GM12878 (cell line): ENCODE data around the gene MAGI1. TPM values are rescaled to one million over a fixed set of nuclear protein-coding genes. Genes with fewer than 3 reads are reported as not detected.

Source experiments
- ATAC-seq: fragments of 200-7000 bp; cut with Tn5 transposase; 3 replicates; pipeline ENCODE4 v1.9.1; 2020; ENCODE audit warnings: mild to moderate bottlenecking, moderate library complexity
- BruUV-seq: library from RNA; stranded (reverse); fragments of 400-500 nt; replicated peaks from 2 replicates; lab custom pipeline; 2021; lab: Mats Ljungman, UMichigan
- CTCF ChIA-PET: fragments of 300-600 bp; sonication (Branson Sonifier 250); formaldehyde crosslinking; extraction: SDS; loops from one replicate; lab custom pipeline; 2021; ENCODE audit warnings: inconsistent platforms; lab: Yijun Ruan, JAX
- POLR2A ChIA-PET: fragments of 350-600 bp; formaldehyde crosslinking; extraction: SDS; loops from one replicate; lab custom pipeline; 2021; ENCODE audit warnings: inconsistent platforms; lab: Charles Lee
- RAD21 ChIA-PET: fragments of 300-600 bp; sonication (Branson Sonifier 250); formaldehyde crosslinking; loops from one replicate; lab custom pipeline; 2023; ENCODE audit warnings: antibody characterized with exemption; ENCODE audit not compliant: unreplicated experiment; lab: Charles Lee
- SMC1A ChIA-PET: fragments of 300-600 bp; sonication (Branson Sonifier 250); formaldehyde crosslinking; loops from one replicate; lab custom pipeline; 2023; ENCODE audit not compliant: unreplicated experiment, uncharacterized antibody; lab: Charles Lee
- DNase-seq: peaks from one replicate; pipeline ENCODE4 v3.0.0-alpha.2; 2011; ENCODE audit warnings: low read depth, low spot score
- FAIRE-seq: peaks from 3 replicates; lab custom pipeline; 2011; peaks lifted over from hg19 to GRCh38; lab: Jason Lieb, UNC
- H2AFZ ChIP-seq: 2 replicates; pipeline ENCODE4 v1.6.0; 2011; ENCODE audit warnings: low read depth, low read length, control low read depth; ENCODE audit not compliant: control insufficient read depth
- H3K27ac ChIP-seq: 2 replicates; pipeline ENCODE4 v1.5.1; 2011; ENCODE audit warnings: control low read depth; ENCODE audit not compliant: control insufficient read depth, insufficient read depth
- H3K27me3 ChIP-seq, 2 experiments: replicated peaks in 1 of 2; 2 replicates each; pipeline versions ENCODE4 v1.6.0 to v1.6.1; 2011; ENCODE audit warnings: low read length in 1 of 2; ENCODE audit not compliant: control insufficient read depth in 2 of 2, insufficient read depth in 2 of 2
- H3K36me3 ChIP-seq, 2 experiments: 2 replicates each; pipeline ENCODE4 v1.5.1; 2011; ENCODE audit warnings: low read length in 1 of 2; ENCODE audit not compliant: control insufficient read depth in 2 of 2, insufficient read depth in 2 of 2
- H3K4me1 ChIP-seq: 2 replicates; pipeline ENCODE4 v1.6.1; 2011; ENCODE audit warnings: mild to moderate bottlenecking, low read length, moderate library complexity, mixed read lengths; ENCODE audit not compliant: control insufficient read depth, insufficient read depth
- H3K4me2 ChIP-seq: 2 replicates; pipeline ENCODE4 v1.6.0; 2011; ENCODE audit warnings: control low read depth; ENCODE audit not compliant: control insufficient read depth, insufficient read depth
- H3K4me3 ChIP-seq: fragments of 200-600 bp; sonication (generic); 2 replicates; pipeline ENCODE4 v1.5.1; 2016
- H3K79me2 ChIP-seq: 2 replicates; pipeline ENCODE4 v1.6.0; 2011; ENCODE audit warnings: low read length; ENCODE audit not compliant: control insufficient read depth, insufficient read depth
- H3K9ac ChIP-seq: 2 replicates; pipeline ENCODE4 v1.8.0; 2011; ENCODE audit warnings: low read length, control low read depth, mixed read lengths; ENCODE audit not compliant: control insufficient read depth, insufficient read depth
- H3K9me3 ChIP-seq: replicated peaks from 3 replicates; pipeline ENCODE4 v1.5.1; 2011; ENCODE audit warnings: mild to moderate bottlenecking, low read length; ENCODE audit not compliant: control insufficient read depth, insufficient read depth
- H4K20me1 ChIP-seq: 2 replicates; pipeline ENCODE4 v1.6.0; 2011; ENCODE audit not compliant: control insufficient read depth, insufficient read depth
- CBX3 ChIP-seq: fragments of 200-600 bp; sonication (generic); IDR thresholded peaks from 2 replicates; pipeline ENCODE4 v1.6.1; 2016; ENCODE audit warnings: low read depth, borderline replicate concordance
- HCFC1 ChIP-seq: fragments of 150-350 bp; IDR thresholded peaks from 2 replicates; pipeline ENCODE4 v1.6.1; 2014; ENCODE audit warnings: low read length
- IKZF2 ChIP-seq, 2 experiments: fragments of 450-650 bp; IDR thresholded peaks; 2 replicates each; pipeline ENCODE4 v1.6.1; 2017; ENCODE audit warnings: mild to moderate bottlenecking in 2 of 2, moderate library complexity in 2 of 2
- MXI1 ChIP-seq: fragments of 150-350 bp; IDR thresholded peaks from 2 replicates; pipeline ENCODE4 v1.6.1; 2011; ENCODE audit warnings: low read depth, mild to moderate bottlenecking, inconsistent platforms, low read length, improper control_type of control experiment
- ZNF384 ChIP-seq: IDR thresholded peaks from 2 replicates; pipeline ENCODE4 v1.6.1; 2012; ENCODE audit warnings: low read depth, mild to moderate bottlenecking, low read length, improper control_type of control experiment, borderline replicate concordance
- ZNF622 ChIP-seq: fragments of 450-650 bp; IDR thresholded peaks from 2 replicates; pipeline ENCODE4 v1.6.1; 2017; ENCODE audit warnings: mild to moderate bottlenecking, inconsistent platforms
- WGBS: methylation state at CpG from one replicate; pipeline ENCODE4 v1.1.6; 2016; ENCODE audit warnings: low lambda C conversion rate; ENCODE audit not compliant: insufficient replicate concordance, insufficient coverage; ENCODE audit errors: missing lambda C conversion rate; 5-methylcytosine and 5-hydroxymethylcytosine counted together
- in situ Hi-C: fragments of 300-500 bp; cut with MboI; formaldehyde crosslinking; loops from 9 replicates; pipeline ENCODE4 v1.14.3; 2018; ENCODE audit warnings: mixed read lengths
- intact Hi-C: fragments of 100-400 bp; cut with micrococcal nuclease; formaldehyde crosslinking; loops from one replicate; pipeline ENCODE4 v1.14.2; 2022; ENCODE audit not compliant: unreplicated experiment
- polyA plus RNA-seq, 11 experiments: library from polyadenylated mRNA; depleted of rRNA in 4 of 11; unstranded in 6 of 11; stranded (reverse) in 5 of 11; fragments of >200 nt; fragmentation: Nextera tagmentation in 4 of 11; fragmentation: Illumina TruSeq in 1 of 11; extraction: Ambion mirVana in 4 of 11; extraction: Trizol in 1 of 11; gene quantifications; 1 replicate in 1 of 11; 2 replicates in 10 of 11; pipeline versions ENCODE4 v1.2.1 to v1.2.3, GENCODE V29; 2011 to 2016; ENCODE audit warnings: inconsistent platforms in 2 of 11, missing spikeins in 2 of 11, low read depth in 1 of 11
- total RNA-seq, 4 experiments: library from RNA; depleted of rRNA in 3 of 4; stranded (reverse); fragments of >200 nt in 3 of 4; fragmentation: Illumina TruSeq in 1 of 4; extraction: Trizol in 1 of 4; gene quantifications; 2 replicates each; pipeline versions ENCODE4 v1.2.1 to v1.2.3, GENCODE V29; 2013 to 2021
- TF ChIP-seq, protein P1 (sequence below): fragments of 450-650 bp; IDR thresholded peaks from 2 replicates; pipeline ENCODE4 v1.6.1; 2016; ENCODE audit warnings: mild to moderate bottlenecking
- TF ChIP-seq, protein P2 (sequence below): fragments of 450-650 bp; IDR thresholded peaks from 2 replicates; pipeline ENCODE4 v1.6.1; 2017; ENCODE audit warnings: mild to moderate bottlenecking, moderate library complexity
- TF ChIP-seq, protein P3 (sequence below): fragments of 450-650 bp; formaldehyde crosslinking; IDR thresholded peaks from 2 replicates; pipeline ENCODE4 v1.4.0; 2020; ENCODE audit warnings: mild to moderate bottlenecking, moderate library complexity

MAGI1 gene
- total and polyA plus RNA-seq, 10 of the 15 experiments (the other 5 are each of a cell fraction or from before 2014, with no cell fraction given), result 0.02 to 3.3 (median 0.29) TPM; not detected in 1

- 32% methylated on average over 6 of the region's 6 CpGs for WGBS
- POLR2A ChIA-PET, result no interaction called here
- no peaks in the 10 kb centered on the region for H3K79me2 ChIP-seq
- SMC1A ChIA-PET, result no interaction called here
- RAD21 ChIA-PET, result no interaction called here
- TF ChIP-seq CBX3 (no peak), HCFC1 (no peak), MXI1 (no peak), ZNF384 (no peak), ZNF622 (no peak), IKZF2 (IDR thresholded peaks at IDR 0.05) (no peak)
- TF ChIP-seq, protein P1, sequence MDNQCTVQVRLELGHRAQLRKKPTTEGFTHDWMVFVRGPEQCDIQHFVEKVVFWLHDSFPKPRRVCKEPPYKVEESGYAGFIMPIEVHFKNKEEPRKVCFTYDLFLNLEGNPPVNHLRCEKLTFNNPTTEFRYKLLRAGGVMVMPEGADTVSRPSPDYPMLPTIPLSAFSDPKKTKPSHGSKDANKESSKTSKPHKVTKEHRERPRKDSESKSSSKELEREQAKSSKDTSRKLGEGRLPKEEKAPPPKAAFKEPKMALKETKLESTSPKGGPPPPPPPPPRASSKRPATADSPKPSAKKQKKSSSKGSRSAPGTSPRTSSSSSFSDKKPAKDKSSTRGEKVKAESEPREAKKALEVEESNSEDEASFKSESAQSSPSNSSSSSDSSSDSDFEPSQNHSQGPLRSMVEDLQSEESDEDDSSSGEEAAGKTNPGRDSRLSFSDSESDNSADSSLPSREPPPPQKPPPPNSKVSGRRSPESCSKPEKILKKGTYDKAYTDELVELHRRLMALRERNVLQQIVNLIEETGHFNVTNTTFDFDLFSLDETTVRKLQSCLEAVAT, result no peak
- TF ChIP-seq, protein P2, sequence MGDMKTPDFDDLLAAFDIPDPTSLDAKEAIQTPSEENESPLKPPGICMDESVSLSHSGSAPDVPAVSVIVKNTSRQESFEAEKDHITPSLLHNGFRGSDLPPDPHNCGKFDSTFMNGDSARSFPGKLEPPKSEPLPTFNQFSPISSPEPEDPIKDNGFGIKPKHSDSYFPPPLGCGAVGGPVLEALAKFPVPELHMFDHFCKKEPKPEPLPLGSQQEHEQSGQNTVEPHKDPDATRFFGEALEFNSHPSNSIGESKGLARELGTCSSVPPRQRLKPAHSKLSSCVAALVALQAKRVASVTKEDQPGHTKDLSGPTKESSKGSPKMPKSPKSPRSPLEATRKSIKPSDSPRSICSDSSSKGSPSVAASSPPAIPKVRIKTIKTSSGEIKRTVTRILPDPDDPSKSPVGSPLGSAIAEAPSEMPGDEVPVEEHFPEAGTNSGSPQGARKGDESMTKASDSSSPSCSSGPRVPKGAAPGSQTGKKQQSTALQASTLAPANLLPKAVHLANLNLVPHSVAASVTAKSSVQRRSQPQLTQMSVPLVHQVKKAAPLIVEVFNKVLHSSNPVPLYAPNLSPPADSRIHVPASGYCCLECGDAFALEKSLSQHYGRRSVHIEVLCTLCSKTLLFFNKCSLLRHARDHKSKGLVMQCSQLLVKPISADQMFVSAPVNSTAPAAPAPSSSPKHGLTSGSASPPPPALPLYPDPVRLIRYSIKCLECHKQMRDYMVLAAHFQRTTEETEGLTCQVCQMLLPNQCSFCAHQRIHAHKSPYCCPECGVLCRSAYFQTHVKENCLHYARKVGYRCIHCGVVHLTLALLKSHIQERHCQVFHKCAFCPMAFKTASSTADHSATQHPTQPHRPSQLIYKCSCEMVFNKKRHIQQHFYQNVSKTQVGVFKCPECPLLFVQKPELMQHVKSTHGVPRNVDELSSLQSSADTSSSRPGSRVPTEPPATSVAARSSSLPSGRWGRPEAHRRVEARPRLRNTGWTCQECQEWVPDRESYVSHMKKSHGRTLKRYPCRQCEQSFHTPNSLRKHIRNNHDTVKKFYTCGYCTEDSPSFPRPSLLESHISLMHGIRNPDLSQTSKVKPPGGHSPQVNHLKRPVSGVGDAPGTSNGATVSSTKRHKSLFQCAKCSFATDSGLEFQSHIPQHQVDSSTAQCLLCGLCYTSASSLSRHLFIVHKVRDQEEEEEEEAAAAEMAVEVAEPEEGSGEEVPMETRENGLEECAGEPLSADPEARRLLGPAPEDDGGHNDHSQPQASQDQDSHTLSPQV, result no peak
- TF ChIP-seq, protein P3, sequence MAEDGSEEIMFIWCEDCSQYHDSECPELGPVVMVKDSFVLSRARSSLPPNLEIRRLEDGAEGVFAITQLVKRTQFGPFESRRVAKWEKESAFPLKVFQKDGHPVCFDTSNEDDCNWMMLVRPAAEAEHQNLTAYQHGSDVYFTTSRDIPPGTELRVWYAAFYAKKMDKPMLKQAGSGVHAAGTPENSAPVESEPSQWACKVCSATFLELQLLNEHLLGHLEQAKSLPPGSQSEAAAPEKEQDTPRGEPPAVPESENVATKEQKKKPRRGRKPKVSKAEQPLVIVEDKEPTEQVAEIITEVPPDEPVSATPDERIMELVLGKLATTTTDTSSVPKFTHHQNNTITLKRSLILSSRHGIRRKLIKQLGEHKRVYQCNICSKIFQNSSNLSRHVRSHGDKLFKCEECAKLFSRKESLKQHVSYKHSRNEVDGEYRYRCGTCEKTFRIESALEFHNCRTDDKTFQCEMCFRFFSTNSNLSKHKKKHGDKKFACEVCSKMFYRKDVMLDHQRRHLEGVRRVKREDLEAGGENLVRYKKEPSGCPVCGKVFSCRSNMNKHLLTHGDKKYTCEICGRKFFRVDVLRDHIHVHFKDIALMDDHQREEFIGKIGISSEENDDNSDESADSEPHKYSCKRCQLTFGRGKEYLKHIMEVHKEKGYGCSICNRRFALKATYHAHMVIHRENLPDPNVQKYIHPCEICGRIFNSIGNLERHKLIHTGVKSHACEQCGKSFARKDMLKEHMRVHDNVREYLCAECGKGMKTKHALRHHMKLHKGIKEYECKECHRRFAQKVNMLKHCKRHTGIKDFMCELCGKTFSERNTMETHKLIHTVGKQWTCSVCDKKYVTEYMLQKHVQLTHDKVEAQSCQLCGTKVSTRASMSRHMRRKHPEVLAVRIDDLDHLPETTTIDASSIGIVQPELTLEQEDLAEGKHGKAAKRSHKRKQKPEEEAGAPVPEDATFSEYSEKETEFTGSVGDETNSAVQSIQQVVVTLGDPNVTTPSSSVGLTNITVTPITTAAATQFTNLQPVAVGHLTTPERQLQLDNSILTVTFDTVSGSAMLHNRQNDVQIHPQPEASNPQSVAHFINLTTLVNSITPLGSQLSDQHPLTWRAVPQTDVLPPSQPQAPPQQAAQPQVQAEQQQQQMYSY (CRISPR knock-in tag), result no peak
- no peaks in the 10 kb centered on the region for H3K9me3 ChIP-seq
- no peak for ATAC-seq
- no peaks in the 10 kb centered on the region for H4K20me1 ChIP-seq
- in situ Hi-C loops (no loop called here), intact Hi-C loops (no loop called here)
- no peak overlapping the region for H3K9ac ChIP-seq
- H3K4me1 ChIP-seq, result no peaks in the 10 kb centered on the region
- no peak overlapping the region for H3K4me3 ChIP-seq
- no peak overlapping the region for H3K27ac ChIP-seq
- no peak overlapping the region for H3K4me2 ChIP-seq
- H2AFZ ChIP-seq, result no peak overlapping the region
- no peak for FAIRE-seq
- CTCF ChIA-PET, result no interaction called here
- no peak for DNase-seq
- no peaks in the 10 kb centered on the region; a peak in 2 of 4 replicates for H3K27me3 ChIP-seq
- H3K36me3 ChIP-seq, result no peaks in the 10 kb centered on the region
- BruUV-seq, result no TSS peak
These were observed 159.9 kb downstream of the MAGI1 start for GRCh38 chr3:65878831-65879230.
